GM18502 (cell line): Measurements from ENCODE around the gene ARHGAP26.

ENCODE experiments used
- ATAC-seq: cut with Tn5 transposase; IDR thresholded peaks from one replicate; pipeline ENCODE4 v1.9.1; 2021; ENCODE audit warnings: mild to moderate bottlenecking; ENCODE audit not compliant: unreplicated experiment, poor library complexity

The ARHGAP26 gene

DNA sequence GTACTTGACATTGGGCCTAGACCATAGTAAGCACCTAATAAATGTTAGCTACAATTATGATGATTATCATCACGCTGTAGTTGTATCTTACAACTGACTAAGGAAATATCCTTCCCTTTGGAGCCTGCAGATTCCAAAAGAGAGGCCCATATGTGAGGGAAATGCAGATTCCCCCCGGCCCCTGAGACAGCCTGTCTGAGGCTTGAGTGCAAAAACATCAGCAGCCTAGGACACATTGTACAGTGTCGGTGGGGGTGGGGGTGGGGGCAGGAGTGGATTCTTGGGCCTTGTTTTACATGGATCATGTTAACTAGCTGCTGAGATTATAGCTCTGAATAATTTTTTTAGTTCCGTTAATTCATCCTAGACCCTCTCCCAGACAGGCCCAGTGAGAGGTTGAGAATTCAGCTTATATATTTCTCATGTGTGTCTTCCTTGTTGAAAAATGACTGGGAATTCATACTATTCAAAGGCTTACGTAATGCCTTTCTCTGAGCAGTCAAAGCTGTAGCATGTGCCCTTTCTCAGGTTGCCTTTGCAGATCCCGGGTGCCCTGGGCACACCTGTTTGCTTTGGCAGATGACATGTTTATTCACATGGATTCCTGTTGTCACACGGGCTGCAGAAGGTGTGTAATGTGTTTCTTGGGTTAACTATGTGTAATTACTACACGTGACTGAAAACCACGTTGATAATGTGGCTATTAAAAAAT is 370.5 kb downstream of the ARHGAP26 start:
- ATAC-seq: no peak

DNA sequence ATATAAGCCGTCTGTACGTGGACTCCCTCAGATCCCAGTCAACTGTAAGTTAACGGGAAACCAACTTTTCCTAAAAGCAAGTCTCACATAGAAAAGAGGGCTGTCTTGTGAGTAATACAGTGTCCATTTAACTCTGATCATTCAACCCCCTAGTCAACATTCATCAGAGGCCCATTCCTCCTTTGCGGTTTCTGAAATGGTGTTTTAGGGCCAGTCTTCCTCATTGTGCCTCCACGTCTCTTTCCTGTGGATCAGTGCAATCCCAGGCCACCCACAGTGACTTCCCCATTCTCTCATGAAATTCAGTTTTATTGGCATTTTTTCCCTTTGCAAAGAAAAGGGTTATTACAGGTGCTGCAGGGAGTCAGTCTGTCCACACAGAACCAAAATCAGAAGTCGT is 371.5 kb downstream of the ARHGAP26 start:
- no peak for ATAC-seq

DNA sequence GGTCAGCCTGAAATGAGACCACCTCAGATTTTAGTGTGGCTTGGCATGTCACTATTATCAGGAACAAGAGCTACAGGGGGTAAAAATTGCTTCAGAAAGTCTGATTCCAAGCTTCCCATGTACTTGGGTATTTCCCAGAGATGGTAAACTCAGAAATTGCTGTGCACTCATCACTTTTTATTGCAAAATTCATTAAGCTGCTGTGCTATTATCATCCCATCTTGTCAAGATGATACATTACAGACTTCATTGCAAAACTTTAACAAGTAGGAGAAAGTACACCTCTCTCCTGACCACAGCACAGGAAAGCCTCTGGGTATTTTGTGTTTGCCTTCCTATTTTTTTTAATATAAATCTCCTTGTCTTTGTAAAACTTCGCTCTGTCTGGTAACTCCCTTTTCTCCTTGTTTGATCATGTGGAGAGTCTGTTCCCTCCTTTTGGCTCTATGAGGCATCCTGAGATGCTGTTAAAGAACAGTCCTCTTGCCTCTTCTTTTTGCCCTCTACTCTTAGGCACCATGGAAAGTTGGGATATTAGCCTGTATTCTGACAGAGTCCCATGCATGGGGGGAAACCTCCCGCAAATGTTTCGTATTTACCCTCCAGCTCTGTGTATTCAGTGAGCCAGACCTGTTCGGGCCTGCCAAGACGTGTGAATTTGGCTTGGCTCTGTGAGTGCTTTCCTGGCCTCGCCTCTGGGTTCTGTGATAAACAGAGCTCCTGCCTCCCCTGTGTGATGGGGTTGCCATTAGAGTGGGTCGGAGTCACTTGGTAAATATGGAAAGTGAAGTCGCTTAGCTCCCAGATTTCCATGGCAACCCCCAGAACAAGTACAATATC is 372.6 kb downstream of the ARHGAP26 start:
- no peak for ATAC-seq

DNA sequence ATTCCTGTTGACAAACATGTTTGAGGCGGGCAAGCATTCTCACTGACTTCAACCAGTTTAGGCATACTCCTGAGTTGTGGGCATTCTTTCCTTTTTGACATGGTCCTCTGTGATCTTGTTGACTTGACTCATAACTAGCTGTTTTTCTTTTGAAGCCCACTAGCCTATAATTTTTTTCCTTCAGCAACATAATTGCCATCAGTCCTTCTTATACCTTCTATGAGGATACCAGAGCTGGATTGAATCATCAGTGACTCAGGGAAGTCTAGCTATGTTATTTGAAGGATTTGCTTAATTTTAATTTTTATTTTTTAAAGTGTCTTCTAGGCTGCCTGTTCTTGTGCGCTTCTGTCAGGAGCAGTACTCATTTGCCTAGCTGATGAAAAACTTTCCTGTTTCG is 373.8 kb downstream of the ARHGAP26 start:
- no peak for ATAC-seq

DNA sequence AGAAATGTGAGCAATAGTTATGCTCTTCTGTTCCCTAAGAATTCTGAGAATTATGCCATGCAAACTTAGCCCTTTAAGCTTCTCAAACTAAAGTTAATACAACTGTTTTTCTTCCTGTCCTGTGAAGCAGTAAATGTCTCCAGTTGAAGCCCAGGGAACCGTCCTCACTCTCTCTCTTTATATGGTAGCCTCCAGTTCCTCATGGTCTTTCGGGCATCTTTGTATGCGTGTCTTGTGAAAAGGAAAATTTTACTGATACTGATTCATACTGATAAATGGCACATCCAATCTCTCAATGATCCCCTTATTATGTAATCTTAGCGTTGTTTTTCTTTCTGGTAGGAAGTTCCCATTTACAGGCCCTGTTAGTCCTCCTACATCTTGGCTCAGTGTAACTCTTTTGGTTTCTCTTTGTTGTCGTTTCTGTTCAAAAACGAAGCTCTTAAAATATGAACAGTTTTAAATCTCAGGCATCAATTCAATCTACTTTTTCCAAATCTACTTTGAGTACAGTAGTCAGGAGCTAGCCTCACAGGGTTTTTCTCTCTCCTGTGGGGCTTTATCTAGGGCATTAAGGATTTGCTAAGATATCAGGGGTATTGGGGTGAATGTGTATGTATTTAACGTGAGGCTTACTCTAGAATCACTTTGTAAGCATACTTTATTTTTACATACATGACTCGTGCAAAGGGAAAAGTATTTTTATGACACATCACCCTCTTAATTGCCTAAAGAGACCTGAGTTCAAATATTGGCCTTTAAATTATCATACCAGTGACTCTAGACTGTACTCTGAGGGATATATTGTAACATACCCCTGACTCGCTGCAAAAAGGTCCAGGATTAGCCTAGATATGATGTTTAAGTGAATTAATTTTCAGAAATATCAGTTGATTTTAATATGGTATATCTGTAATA is 375.3 kb downstream of the ARHGAP26 start:
- no peak for ATAC-seq

DNA sequence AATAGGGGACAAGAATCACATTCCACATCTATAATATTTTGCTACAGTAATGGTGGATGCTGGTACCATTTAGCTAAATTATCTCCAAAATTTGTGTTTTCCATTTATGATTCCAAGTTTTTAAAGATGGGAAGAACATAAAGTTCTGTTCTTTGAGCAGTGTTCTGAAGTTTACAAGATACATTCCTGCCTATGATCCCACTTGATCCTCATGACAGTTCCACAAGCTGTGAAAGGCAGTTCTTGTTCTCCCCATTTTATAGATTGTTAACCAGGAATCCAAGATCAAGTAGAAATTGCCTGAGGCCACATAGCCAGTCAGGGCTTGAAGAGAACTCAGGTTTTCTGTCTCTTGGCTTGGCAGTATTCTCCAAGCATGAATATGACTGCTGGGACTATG is 376.0 kb downstream of the ARHGAP26 start:
- no peak for ATAC-seq

DNA sequence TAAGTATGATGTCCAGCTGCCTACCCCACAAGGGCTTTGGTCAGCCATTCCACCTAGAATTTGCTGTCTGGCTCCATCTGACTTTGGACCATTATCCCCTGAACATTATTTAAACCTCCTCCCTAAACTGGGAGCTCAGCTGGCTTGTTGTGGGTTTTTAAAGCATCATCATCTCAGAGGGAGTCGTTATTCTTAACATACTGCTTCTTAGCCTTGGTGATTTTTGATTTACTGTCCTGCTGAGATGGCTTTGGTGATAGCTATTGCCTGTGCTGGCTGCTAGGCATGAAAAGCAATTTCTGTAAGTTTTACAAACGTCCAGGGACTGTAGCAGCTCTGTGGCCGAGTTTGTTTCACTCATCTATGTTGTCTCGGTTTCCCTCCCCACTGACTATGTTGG is 377.2 kb downstream of the ARHGAP26 start:
- ATAC-seq: no peak

DNA sequence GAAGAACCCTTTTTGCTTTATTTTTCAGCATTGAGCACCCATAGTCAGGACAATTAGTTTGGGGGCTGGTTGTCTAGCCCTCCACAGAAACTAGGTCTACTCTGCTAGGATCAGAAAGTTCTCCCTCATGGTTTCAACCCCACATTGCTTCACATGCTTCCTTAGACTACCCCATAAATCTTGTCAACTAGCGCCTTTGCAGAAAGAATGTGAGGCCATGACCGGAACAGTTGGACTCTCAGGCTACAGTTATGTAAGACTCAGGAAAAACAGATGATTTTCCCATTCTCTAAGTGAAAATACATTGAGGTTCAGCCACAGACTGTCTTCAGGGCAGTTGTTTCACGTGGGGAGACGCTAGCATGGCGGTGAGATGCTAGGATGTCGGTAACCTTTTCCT is 377.7 kb downstream of the ARHGAP26 start:
- ATAC-seq: no peak

DNA sequence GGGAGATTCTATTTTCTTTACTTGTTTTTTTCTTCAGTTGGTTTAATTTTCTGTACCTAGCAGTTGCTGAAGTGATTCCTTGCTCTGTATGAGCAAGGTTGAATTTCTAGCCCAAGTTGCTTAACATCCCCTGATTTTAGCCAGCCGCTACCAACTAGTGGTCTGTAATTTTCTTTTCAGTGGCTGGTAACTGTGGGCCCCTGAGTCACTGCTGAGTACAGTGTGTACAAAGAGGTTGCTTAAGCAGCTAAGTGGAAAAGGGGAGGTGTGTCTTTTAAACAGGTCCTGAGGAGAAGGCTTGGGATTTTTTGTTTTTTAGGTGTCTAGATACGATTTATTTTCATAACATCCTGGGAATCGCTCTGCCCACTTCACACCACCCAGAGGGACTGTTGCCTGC is 378.6 kb downstream of the ARHGAP26 start:
- ATAC-seq: no peak

DNA sequence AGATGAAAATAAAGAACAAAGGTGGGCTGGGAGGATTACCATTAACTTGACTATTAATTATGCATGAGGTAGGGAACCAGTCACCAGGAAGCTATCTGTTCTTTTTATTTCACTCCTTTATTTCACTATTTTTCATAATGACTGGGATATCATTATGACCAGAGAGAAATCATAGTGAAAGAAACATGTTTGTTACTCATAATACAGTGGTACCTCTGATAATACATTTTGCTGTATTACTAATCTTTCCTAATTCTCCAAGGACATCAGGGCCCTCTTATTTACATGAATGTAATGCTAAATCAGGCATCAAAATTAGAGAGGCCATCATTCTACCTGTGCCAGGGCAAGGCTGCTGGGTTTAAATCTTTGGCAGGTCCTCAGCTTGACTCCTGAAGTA is 379.6 kb downstream of the ARHGAP26 start:
- ATAC-seq: no peak

DNA sequence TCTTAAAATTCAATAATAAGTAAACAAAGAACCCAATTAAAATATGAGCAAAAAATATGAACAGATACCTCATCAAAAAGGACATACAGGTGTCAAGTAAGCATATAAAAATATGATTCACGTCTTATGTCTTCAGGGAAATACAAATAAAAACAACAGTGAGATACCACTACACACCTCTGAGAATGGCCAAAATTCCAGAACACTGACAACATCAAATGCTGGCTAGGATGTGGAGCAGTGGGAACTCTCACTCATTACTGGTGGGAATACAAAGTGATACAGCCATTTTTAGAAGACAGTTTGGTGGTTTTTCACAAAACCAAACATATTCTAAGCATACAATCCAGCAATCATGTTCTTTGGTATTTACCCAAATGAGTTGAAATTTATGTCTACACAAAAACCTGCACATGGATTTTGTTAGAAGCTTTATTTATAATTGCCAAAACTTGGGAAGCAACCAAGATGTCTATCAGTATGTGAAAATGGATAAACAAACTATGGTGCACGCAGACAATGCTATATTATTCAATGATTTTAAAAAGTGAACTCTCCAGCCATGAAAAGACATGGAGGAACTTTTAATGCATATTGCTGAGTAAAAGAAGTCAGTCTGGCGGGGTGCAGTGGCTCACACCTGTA is 381.0 kb downstream of the ARHGAP26 start:
- ATAC-seq: no peak

DNA sequence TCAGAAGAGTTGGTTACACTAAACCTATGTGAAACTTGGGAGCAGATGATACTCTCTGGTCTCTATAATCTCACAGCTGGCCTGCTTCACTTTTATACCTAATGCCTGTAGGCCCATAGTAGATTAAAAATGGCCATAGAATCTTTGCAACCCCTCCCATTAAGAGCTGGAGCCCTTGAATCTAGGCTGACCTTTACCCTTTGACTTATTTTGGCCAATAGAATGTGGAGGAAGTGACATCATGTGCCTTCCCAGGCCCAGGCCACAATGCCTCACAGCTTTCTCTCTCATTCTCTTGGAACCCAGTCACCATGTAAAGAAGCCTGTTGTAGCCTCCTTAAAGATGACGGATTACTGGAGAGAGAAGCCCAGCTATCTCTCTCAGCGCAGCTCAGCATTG is 382.3 kb downstream of the ARHGAP26 start:
- no peak for ATAC-seq

DNA sequence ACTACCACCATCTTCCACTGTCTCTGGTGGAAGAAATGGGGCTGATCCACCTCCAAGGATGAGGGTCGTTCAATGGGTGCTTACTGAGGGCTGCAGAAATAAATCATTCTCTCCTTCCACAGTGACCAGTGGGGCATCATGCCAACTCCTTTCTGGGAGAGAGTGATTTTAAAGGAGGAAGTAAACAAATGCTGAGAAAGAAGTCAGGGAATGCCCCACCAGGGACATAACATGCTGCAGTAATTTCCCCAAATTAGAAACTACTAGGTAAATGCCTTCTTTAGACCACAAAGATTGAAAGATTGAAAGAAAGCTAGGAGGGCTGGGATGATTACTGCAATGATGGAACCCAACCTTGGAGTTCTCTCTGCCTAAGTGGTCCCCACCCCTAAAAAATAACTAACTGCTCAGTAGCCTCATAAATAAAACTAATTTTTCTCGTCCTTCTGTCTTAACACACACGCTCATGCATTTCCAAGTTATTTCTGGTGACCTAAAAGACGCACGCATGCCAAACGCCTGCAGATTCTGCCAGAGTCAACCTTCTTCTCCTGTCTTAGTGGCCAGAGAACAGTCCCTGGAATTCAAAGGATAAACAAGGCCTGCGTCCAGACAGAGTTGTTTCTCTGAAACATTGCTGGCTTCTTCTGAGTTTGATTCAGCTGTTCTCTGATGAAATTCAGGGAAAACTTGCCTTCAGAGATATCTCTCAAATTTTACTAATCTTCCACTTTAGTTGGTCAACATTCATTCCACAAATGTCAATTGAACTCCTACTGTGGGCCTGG is 383.3 kb downstream of the ARHGAP26 start:
- ATAC-seq: no peak

DNA sequence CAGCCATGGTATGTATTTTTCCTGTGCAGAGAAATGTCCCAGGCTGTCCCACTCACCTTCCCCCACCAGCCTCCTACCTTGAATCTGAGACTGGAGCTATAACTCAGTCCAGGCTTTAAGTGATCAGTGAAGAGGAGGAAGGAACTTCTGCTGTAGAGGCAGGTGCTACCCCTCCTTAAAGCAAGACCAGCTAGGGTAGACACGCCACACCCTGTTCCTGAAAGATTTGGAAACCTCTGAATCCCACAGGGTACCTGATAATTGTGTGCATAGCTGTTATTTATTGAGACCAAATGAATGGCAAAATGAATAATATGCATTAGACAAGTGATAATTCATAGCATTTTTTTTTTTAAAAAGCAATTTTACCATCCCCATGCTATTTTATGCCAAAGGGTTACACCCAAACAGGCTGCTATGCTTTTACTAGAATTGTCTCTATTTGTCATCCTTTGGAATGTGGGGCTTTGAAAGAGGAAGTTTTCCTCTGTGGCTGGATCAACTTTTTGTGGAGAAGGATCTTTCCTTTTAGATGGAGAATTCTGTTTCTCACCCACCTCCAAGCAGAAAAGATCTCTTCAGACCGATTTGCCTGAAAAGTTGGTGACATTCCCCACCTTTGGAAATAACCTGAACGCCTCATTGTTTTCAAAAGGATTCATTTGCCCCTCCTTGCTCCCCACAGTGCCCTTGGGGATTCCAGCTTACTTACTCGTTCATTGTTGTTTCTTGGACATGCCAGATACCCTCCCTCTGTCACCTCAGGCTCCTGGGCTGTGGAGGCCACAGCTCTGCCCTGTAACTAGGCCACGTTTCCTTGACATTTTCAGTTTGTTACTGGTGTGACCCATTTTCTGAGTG is 384.6 kb downstream of the ARHGAP26 start:
- no peak for ATAC-seq

DNA sequence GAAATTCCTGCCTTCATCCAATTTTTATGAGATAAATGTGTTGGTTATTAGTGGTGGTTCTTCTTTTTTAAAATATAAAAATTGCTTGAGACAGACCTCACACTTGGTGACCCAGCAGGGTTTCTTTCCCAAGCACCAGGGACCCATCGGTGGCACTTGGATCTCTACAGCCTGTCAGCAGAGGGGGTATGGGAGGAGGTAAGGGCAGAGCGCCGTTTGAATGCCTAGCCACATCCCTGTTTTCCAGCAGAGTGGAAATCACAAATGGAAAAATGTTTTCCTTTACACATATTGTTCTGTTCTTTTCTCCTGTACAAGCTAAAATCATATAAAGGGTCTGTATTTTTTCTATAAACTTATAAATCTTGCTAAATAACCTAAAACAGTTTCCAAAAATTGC is 385.3 kb downstream of the ARHGAP26 start:
- ATAC-seq: no peak

DNA sequence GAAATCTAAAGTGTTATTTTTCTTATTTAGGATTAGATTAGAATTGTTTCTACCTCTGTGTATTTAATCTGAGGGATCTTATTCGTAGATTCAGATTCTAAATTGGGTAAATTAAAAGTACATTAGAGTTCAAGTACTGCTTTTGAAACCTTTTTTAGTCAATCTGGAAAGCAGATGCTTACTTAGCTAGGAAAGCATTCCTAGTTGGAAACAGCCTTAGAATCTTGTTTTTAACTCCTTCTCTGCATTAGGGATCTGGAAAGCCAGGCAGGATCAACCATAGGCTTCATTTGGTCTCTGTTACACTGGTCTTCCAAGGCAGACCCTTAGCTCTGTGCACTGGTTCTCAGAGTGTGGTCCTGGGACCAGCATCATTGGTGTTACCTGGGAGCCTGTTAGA is 385.9 kb downstream of the ARHGAP26 start:
- no peak for ATAC-seq

DNA sequence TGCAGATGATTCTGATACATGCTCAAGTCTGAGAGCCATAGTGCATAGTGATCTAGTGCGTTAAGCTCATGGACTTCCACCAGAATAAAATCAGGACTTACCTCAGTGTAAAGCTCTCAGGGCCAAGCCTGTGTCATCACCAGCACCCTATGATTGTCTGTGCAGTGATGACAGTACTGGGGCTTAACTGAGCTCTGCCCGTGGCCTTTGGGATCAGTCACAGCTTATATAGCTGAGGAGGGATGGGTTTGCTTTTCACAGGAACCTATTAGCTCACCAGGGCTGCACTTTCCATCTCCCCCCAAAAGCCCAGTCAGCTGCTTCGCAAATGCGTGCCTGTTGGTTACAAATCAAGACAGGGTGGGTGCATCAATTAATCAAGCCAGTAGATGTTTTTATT is 386.4 kb downstream of the ARHGAP26 start:
- ATAC-seq: no peak

DNA sequence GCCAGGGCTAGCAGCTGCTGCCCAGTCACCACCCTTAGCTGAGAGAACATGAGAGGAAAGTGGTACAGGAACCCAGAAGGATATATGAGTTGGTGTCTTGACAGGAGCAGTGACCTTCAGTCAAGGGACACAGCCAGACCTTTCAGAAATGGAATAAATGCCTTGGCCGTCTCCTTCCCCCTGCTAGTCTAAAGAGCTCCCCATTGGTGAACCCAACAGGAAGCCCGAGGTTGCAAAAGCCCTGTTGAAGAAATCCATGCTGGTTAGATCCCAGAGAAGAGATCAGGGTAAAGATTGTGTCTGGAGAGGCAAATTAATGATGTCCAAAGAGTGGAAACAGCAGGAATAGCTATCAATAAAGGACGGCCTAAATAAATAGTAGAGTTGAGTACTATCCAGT is 388.9 kb downstream of the ARHGAP26 start:
- no peak for ATAC-seq
